HG03103 (cell line): ENCODE data around the gene LCE3E.
"Not testable (repeated sequence)": the region's sequence is repeated elsewhere in the genome, so short reads cannot be mapped to it uniquely, and the experiment has no call there.

Source experiments
- ATAC-seq: cut with Tn5 transposase; IDR thresholded peaks from one replicate; pipeline ENCODE4 v1.9.1; 2021; ENCODE audit warnings: low read depth; ENCODE audit not compliant: unreplicated experiment

Gene LCE3E

GRCh38 chr1:152566681-152567080 lies at the start of gene LCE3E:
Gene LCE3E, minus strand, starts transcription at chr1:152566780. Its CDS starts 572 bp downstream, at chr1:152566208.
- no peak for ATAC-seq

GRCh38 chr1:152613511-152613910 lies 46.9 kb upstream of the LCE3E start, which contains the start of gene LCE3B:
Gene LCE3B, plus strand, starts transcription at chr1:152613811. Its CDS starts 0 bp downstream, at chr1:152613811.
- no peak for ATAC-seq

DNA sequence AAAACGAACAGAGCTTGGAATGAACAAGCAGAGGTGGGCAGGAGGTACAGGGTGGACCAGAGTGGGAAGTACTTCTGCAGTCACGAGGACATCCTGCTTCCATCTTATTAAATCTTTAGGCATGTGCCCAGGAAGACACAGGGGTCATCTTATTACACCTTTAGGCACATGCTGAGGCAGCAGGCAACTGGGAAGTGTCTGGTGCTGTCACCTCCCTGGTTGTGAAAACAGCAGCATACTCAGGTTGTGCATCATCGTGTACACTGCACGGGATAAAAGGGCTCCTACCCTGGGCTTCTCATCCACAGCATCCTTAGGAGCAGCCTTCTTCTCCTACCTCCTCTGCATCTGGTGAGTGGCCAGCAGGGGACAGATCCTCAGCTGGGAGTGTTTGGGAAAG lies 33.4 kb upstream of the LCE3E start, which contains the start of gene LCE3C:
TSS of gene LCE3C (plus strand) at position 301 of the 400 bp plus-strand sequence. CDS start 498 bp downstream, outside the sequence.
- no peak for ATAC-seq

DNA sequence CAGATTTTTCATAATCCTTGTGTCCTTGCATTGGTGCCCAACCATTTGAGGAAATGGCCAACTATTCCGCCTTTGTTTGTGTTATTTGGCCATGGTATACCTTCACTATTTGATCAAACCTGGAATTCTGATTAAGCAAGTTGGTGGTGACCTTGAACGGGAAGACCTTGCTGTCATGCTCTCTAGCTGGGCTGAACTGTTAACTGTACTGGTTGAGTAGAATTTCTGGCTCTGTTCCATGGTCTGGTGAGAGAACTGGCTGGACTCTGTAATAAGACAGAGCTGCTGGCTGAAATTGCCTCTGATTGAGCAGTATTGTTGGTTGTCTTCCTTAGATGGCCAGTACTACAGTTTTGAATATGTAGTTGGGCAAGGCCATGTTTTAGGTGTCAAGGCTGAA lies 30.4 kb upstream of the LCE3E start:
- no peak for ATAC-seq

DNA sequence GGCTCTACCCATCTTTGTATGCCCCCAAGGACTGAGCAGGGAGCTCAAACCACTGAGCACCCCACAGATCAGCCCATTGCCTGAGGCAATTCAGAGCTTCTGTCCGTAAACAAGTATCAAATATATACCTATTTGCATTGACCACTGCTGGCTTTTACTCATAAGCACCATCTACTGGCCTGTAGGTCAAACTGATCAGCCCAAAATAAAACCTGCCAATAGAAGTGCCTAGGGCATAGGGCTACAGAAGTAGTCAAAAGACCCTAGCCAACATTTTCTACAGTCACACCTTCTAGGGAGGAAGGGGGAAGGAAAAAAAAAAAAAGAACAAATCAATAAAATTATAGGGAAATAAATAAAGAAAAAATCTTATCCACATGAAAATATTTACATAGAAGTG lies 19.0 kb upstream of the LCE3E start:
- no peak for ATAC-seq

DNA sequence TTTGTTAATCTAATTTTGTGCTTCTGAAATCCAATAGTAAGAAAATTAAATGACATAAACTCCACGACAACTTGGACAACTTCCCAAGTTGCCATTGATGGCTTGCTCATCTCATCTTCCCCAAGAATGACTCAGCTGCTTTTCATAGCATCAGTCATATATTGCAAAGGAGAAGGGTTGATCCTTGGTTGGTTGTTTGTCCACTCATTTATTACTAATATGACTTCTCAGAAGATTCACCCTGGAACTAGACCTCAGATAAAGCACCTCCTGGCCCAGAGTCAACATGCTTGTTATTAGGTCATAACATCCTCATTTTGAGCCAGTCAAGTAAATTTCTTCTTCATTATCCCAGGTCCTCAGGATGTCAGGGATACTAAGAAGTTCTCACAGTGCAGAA lies 16.1 kb upstream of the LCE3E start:
- ATAC-seq, result no peak

DNA sequence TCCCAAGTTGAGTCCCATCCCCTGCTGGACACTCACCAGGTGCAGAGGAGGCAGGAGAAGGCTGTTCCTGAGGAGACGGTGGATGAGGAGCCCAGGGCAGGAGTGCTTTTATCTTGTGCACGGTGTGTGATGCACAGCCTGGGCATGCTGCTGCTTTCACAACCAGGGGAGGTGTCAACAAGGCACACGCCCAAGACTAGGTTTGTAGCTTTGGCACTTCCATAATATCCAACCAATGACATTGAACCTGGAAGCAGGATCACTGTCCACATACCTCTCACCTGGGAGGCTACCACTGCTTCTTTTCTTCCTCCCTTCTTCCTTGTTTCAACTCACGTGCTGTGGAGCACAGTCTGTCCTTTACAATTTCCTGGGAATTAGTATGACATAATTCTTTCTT lies 13.9 kb upstream of the LCE3E start, which contains the start of gene LCE3D:
TSS of gene LCE3D (minus strand) at position 84 of the 400 bp plus-strand sequence. CDS start 580 bp downstream, outside the sequence.
- no peak for ATAC-seq

- not testable (repeated sequence) for ATAC-seq
Measured at GRCh38 chr1:152579526-152579925, 12.9 kb upstream of the LCE3E start.

GRCh38 chr1:152577168-152577567 lies 10.6 kb upstream of the LCE3E start:
- no peak for ATAC-seq

- ATAC-seq, result no peak
Measured at GRCh38 chr1:152565535-152566215, 905 bp downstream of the LCE3E start.

DNA sequence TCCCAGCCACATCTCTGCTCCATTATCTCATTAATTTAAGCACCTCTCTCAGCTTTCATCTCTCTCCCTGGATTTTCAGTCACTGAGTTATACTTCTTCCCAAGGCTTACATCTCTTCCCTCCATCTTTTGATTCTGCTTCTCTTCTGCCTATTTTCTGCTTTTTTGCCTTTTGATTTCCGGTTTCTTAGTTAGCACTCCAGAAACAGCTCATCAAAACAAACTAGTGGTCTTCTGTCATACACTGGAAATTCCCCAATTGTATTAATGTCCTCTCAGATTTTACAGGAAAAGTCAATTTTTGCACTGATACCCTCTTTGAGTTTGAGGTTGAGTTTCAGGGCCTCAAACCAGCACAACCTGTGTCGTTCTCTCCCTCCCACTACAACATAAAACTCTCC lies 1.5 kb downstream of the LCE3E start:
- ATAC-seq, result no peak

- not testable (repeated sequence) for ATAC-seq
Measured at GRCh38 chr1:152548358-152548757, 18.2 kb downstream of the LCE3E start.

DNA sequence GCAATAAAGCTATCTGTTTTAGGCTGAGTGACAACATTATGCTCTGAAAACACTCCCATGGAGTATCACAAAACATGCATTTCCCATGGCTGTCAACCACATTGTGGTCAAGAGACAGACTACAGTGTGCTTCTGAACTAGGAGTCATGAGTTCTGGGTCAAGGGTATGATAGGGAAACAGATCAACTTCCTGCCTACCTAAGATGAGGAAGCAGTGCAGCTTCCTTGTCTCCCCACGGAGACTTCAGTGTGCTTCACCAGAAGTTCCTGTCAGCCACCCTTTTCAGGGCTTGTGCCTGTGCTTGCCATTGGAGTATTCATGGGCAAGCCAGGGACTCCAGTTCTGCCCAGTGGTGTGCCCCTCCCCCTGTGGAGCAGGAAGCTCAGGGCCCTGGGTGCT lies 19.9 kb downstream of the LCE3E start:
- ATAC-seq, result no peak

- ATAC-seq, result no peak
Measured at GRCh38 chr1:152543820-152544219, 22.8 kb downstream of the LCE3E start.

- ATAC-seq, result no peak
Measured at GRCh38 chr1:152539901-152540300, 26.7 kb downstream of the LCE3E start.

- no peak for ATAC-seq
Measured at GRCh38 chr1:152537496-152537895, 29.1 kb downstream of the LCE3E start.

GRCh38 chr1:152535774-152536173 lies 30.8 kb downstream of the LCE3E start:
- no peak for ATAC-seq

- ATAC-seq, result no peak
Measured at GRCh38 chr1:152533327-152533938, 33.1 kb downstream of the LCE3E start.

GRCh38 chr1:152525080-152525641 lies 41.4 kb downstream of the LCE3E start:
- no peak for ATAC-seq

DNA sequence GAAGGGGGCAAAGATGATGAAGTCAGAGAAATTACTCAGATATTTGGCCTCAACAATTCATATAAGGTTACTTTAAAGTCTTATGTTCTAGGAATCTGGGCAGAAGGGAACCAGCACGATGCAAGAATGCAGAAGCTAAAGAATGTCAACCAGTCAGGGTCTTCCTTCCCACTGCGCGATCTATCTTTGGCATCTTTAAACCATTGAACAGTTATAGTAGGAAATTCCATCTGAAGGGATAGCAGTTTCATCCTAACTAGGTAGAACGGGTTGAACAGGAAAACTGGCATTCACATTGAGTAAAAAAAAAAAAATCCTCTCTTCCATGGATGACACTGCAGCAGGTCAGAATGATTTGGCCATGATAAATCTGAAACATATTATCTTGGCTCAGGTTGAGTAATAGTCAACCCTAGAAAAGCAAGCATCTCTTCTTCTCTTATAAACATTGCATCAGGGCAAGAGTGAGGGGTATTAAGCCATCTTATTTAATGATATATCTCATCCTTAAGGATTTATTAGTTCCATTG lies 46.0 kb downstream of the LCE3E start:
- ATAC-seq, result no peak

DNA sequence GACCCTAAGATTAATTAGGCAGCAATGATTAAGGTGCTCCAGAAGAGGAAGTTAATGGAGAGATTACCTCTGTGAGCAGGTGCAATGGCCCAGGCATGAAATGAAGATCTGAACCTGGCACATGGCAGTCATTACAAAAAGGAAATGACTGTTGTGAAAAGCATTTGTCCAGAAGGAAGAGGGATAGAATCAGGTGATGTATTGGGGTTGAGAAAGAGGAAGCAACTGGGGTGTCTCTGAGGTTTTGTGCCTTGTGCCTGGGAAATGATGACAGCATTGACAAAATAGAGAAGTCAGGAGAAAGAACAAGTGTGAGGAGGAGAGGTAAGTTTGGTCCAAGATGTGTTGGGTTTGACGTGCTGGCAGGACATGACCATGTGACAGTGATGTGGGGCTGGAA lies 46.7 kb downstream of the LCE3E start:
- no peak for ATAC-seq
